HepG2 (cell line): ENCODE data around the gene LILRB5. TPM values are rescaled to one million over a fixed set of nuclear protein-coding genes. Genes with fewer than 3 reads are reported as not detected.
"Not testable (repeated sequence)": the region's sequence is repeated elsewhere in the genome, so short reads cannot be mapped to it uniquely, and the experiment has no call there.

Experiments
- ATAC-seq: fragments of 200-7000 bp; cut with Tn5 transposase; 3 replicates; pipeline ENCODE4 v1.9.1; 2020; ENCODE audit warnings: mild to moderate bottlenecking, moderate library complexity
- BruUV-seq: library from RNA; stranded (reverse); fragments of 400-500 nt; replicated peaks from 2 replicates; lab custom pipeline; 2021; lab: Mats Ljungman, UMichigan
- CTCF ChIA-PET: fragments of 300-600 bp; formaldehyde crosslinking; extraction: SDS; loops from one replicate; lab custom pipeline; 2021; ENCODE audit warnings: low total read pairs, inconsistent platforms, low intra/inter-chr PET ratio; lab: Yijun Ruan, JAX
- POLR2A ChIA-PET: fragments of 350-600 bp; sonication (Branson Sonifier 250); formaldehyde crosslinking; loops from one replicate; lab custom pipeline; 2020; ENCODE audit warnings: antibody characterized with exemption, inconsistent platforms; lab: Yijun Ruan, JAX
- DNase-seq: peaks from one replicate; pipeline ENCODE4 v3.0.0-alpha.2; 2015; ENCODE audit warnings: low spot score
- FAIRE-seq: peaks from 3 replicates; lab custom pipeline; 2011; peaks lifted over from hg19 to GRCh38; lab: Jason Lieb, UNC
- H2AFZ ChIP-seq: one replicate; pipeline ENCODE4 v1.6.1; 2011; ENCODE audit warnings: low read length, inconsistent platforms
- H3K27ac ChIP-seq: fragments of 300-600 bp; 3 replicates; pipeline ENCODE4 v1.8.0; 2011; ENCODE audit warnings: mixed run types, mild to moderate bottlenecking, mixed read lengths, low read length, inconsistent platforms; ENCODE audit not compliant: insufficient read depth; ENCODE audit errors: extremely low read length
- H3K27me3 ChIP-seq, 2 experiments: fragments of 200-600 bp in 1 of 2; 2 replicates in 1 of 2; 3 replicates in 1 of 2; pipeline versions ENCODE4 v1.6.0 to v1.8.0; 2011; ENCODE audit warnings: low read length in 2 of 2, mild to moderate bottlenecking in 2 of 2, moderate library complexity in 2 of 2, inconsistent platforms in 1 of 2; ENCODE audit not compliant: insufficient read depth in 2 of 2, control insufficient read depth in 1 of 2
- H3K36me3 ChIP-seq, 2 experiments: fragments of 200-600 bp in 1 of 2; replicated peaks in 1 of 2; 2 replicates in 1 of 2; 3 replicates in 1 of 2; pipeline versions ENCODE4 v1.5.1 to v1.8.0; 2011; ENCODE audit warnings: low read length in 2 of 2, inconsistent platforms in 1 of 2; ENCODE audit not compliant: insufficient read depth in 2 of 2, control insufficient read depth in 1 of 2
- H3K4me1 ChIP-seq: 2 replicates; pipeline ENCODE4 v1.5.1; 2012; ENCODE audit warnings: low read length, inconsistent platforms; ENCODE audit not compliant: insufficient read depth
- H3K4me2 ChIP-seq: 2 replicates; pipeline ENCODE4 v1.6.0; 2011; ENCODE audit warnings: low read depth, low read length, inconsistent platforms
- H3K4me3 ChIP-seq, 3 experiments: fragments of 200-600 bp in 1 of 3; sonication (generic), shearing (Covaris generic) in 1 of 3; replicated peaks in 1 of 3; 2 replicates each; pipeline ENCODE4 v1.5.1; 2011 to 2016; ENCODE audit warnings: low read length in 3 of 3, inconsistent platforms in 2 of 3, low read depth in 2 of 3, mild to moderate bottlenecking in 2 of 3, control low read depth in 1 of 3, mixed read lengths in 1 of 3; ENCODE audit not compliant: insufficient read depth in 1 of 3
- H3K79me2 ChIP-seq: one replicate; pipeline ENCODE4 v1.6.1; 2011; ENCODE audit warnings: low read length, inconsistent platforms; ENCODE audit not compliant: insufficient read depth
- H3K9ac ChIP-seq: 2 replicates; pipeline ENCODE4 v1.6.0; 2011; ENCODE audit warnings: mild to moderate bottlenecking, low read depth, low read length, inconsistent platforms; ENCODE audit not compliant: insufficient read depth
- H3K9me3 ChIP-seq: 2 replicates; pipeline ENCODE4 v1.5.1; 2012; ENCODE audit warnings: mild to moderate bottlenecking, low read length
- H4K20me1 ChIP-seq: 2 replicates; pipeline ENCODE4 v1.6.0; 2011; ENCODE audit warnings: inconsistent platforms, mild to moderate bottlenecking, low read length, moderate library complexity; ENCODE audit not compliant: insufficient read depth
- WGBS: methylation state at CpG from one replicate; pipeline ENCODE4 v1.1.6; 2017; ENCODE audit warnings: low lambda C conversion rate; 5-methylcytosine and 5-hydroxymethylcytosine counted together
- in situ Hi-C: cut with HindIII; loops from 2 replicates; pipeline ENCODE4 v1.10.0; 2017; ENCODE audit warnings: low pct_unique_long_range_greater_than_20kb; ENCODE audit not compliant: extremely low pct_ligation_motif_present
- intact Hi-C: fragments of 100-400 bp; cut with micrococcal nuclease; formaldehyde crosslinking; loops from one replicate; pipeline ENCODE4 v1.10.0; 2022; ENCODE audit not compliant: unreplicated experiment
- polyA plus RNA-seq, 8 experiments: library from polyadenylated mRNA; depleted of rRNA in 3 of 8; stranded (reverse) in 7 of 8; unstranded in 1 of 8; fragments of >200 nt; fragmentation: Illumina TruSeq in 4 of 8; extraction: Trizol in 4 of 8; gene quantifications; 2 replicates each; pipeline versions ENCODE4 v1.2.1 to v1.2.3, GENCODE V29; 2011 to 2016; ENCODE audit warnings: low read depth in 4 of 8, missing spikeins in 1 of 8, mixed read lengths in 1 of 8; ENCODE audit not compliant: insufficient read depth in 1 of 8
- total RNA-seq, 5 experiments: library from RNA; depleted of rRNA; stranded (reverse); fragments of >200 nt; fragmentation: Illumina TruSeq; extraction: Trizol; gene quantifications; 2 replicates each; pipeline ENCODE4 v1.2.3, GENCODE V29; 2016; ENCODE audit warnings: low read depth in 1 of 5

The LILRB5 gene
- total and polyA plus RNA-seq, 2 of the 13 experiments (the other 11 are each of a cell fraction or from before 2014, with no cell fraction given), result not detected

DNA sequence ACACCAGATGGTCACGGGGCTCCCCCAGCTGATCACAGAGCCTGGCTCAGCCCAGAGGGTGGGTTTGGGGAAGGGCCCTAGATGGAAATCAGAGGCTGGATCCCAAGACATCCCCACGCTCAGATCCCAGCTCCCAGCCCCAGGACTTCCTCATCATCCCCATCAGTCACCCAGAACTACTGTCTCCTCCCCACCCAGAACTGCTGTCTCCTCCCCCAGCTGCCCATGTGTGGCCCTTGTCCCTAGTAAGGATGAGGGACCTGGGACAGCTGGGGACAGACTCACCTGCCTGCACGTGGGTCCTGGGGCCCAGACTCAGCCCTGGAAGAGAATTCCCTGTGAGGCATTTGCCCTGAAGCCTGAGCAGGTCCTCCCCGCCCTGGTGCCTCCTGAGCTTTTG lies 14.8 kb downstream of the LILRB5 start:
- DNase-seq, POLR2A ChIA-PET, H3K9me3 ChIP-seq, CTCF ChIA-PET, H4K20me1 ChIP-seq, H2AFZ ChIP-seq, H3K27ac ChIP-seq, in situ Hi-C loops, H3K79me2 ChIP-seq, H3K36me3 ChIP-seq, ATAC-seq, H3K9ac ChIP-seq, BruUV-seq, FAIRE-seq, intact Hi-C loops, H3K4me3 ChIP-seq, H3K4me1 ChIP-seq, H3K4me2 ChIP-seq: not testable (repeated sequence)
- no CpG with 5 or more reads among the region's 4 CpGs for WGBS
- peaks cover 0 to 17% of the 10 kb centered on the region in 2 experiments; a peak in 2 of 5 replicates for H3K27me3 ChIP-seq

- H3K79me2 ChIP-seq, H3K9me3 ChIP-seq, H2AFZ ChIP-seq, H3K4me1 ChIP-seq, FAIRE-seq, H4K20me1 ChIP-seq, H3K27ac ChIP-seq, DNase-seq, POLR2A ChIA-PET, intact Hi-C loops, CTCF ChIA-PET, H3K4me3 ChIP-seq, H3K36me3 ChIP-seq, in situ Hi-C loops, H3K27me3 ChIP-seq, H3K9ac ChIP-seq, BruUV-seq, H3K4me2 ChIP-seq: not testable (repeated sequence)
- peak; percentile 32; the same call in 2 of the 3 replicates for ATAC-seq
- 18% methylated on average over 9 of the region's 22 CpGs for WGBS
Observed at GRCh38 chr19:54240372-54241336, 16.4 kb downstream of the LILRB5 start.

- DNase-seq, H3K4me3 ChIP-seq, H3K9me3 ChIP-seq, FAIRE-seq, in situ Hi-C loops, POLR2A ChIA-PET, H3K9ac ChIP-seq, intact Hi-C loops, H3K4me2 ChIP-seq, H2AFZ ChIP-seq, H3K27ac ChIP-seq, H3K4me1 ChIP-seq, H3K36me3 ChIP-seq, BruUV-seq, CTCF ChIA-PET, H4K20me1 ChIP-seq, H3K27me3 ChIP-seq, H3K79me2 ChIP-seq: not testable (repeated sequence)
- 13% methylated on average over 14 of the region's 21 CpGs for WGBS
- peak; percentile 61 for ATAC-seq
Observed at GRCh38 chr19:54239491-54240371, 17.3 kb downstream of the LILRB5 start.
